GM12891 (cell line): Measurements from ENCODE around the gene SUPT16H.

ENCODE experiments used
- POLR2A ChIP-seq: IDR thresholded peaks from 2 replicates; pipeline ENCODE4 v1.6.1; 2011; ENCODE audit warnings: low read depth, low read length, control low read depth
- POLR2AphosphoS5 ChIP-seq: IDR thresholded peaks from 2 replicates; pipeline ENCODE4 v1.6.1; 2011; ENCODE audit warnings: low read depth, low read length, control low read depth

DNA sequence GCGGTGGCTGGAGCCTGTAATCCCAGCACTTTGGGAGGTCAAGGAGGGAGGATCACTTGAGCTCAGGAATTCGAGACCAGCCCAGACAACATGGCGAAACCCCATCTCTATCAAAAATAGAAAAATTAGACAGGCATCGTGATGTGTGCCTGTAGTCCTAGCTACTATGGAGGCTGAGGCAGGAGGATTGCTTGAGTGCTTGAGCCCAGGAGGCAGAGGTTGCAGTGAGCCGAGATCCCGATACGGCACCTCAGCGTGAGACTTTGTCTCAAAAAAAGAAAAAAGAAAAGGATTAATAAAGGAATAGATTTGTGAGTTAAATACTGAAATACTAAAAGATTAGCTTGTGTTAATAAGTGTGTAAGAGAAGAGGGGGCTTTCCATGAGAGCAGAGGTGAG lies 74.6 kb downstream of the SUPT16H start:
- no peak for TF ChIP-seq POLR2AphosphoS5
- no peak for TF ChIP-seq POLR2A
